ENCODE data around the gene ELMO3.

- TF ChIP-seq CTCF (IDR thresholded peaks at IDR 0.05) (no peak), POLR2A (IDR thresholded peaks at IDR 0.05) (no peak)
Observed at GRCh38 chr16:67233596-67233995, 34.7 kb downstream of the ELMO3 start.
